HG03378 (cell line): ENCODE results near the gene DNAAF1.

Experiments used
- ATAC-seq: cut with Tn5 transposase; IDR thresholded peaks from one replicate; pipeline ENCODE4 v1.9.1; 2021; ENCODE audit warnings: mild to moderate bottlenecking, moderate library complexity; ENCODE audit not compliant: unreplicated experiment

Gene DNAAF1

DNA sequence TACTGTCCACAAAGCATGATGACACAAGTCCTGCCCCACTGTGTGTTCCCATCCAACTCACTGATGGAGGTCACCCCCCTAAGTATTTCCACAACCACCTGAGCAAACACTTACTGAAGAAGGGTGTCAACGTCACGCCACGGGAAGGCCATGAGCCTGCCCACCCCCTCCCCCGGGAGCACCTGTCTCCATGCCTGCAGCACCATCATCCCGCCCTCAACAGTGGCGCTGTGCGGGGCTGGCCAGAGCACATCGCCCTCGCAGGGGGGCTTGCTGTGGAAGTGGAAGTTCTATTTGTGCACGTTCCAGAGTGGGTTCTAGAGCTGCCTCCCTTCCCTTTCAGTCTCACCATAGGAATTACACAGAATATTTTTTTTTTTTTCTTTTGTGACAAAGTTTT lies 24.1 kb upstream of the DNAAF1 start:
- ATAC-seq, result no peak

DNA sequence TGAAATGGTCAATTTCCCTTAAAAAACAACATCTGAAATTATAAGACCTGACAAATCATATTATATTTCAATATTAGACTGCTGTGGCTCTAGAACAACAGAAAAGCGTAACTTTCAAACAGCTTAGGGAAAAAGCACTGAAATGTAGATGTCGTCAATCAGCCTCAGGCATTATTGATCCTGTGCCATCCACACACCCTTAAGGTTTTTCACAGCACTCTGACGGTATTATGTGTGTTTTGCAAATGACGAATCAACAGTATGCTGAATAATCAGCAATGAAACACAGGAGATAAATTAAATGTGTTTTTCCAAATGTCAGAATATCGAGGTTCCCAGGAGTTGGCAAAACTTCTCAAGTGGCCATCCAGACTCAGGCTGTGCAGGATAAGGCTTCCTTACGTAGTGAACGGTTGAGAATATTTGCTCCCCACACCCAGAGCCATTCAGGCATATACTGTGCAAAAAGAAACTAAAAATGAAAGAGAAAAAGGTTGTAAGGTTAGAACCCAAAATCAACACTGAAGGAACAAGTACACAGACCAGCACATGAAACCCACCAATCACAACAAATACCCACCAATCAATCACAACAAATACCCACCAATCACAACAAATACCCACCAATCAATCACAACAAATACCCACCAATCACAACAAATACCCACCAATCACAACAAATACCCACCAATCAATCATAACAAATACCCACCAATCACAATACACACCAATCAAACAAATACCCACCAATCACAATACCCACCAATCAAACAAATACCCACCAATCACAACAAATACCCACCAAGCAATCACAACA lies 20.6 kb upstream of the DNAAF1 start:
- ATAC-seq, result no peak

DNA sequence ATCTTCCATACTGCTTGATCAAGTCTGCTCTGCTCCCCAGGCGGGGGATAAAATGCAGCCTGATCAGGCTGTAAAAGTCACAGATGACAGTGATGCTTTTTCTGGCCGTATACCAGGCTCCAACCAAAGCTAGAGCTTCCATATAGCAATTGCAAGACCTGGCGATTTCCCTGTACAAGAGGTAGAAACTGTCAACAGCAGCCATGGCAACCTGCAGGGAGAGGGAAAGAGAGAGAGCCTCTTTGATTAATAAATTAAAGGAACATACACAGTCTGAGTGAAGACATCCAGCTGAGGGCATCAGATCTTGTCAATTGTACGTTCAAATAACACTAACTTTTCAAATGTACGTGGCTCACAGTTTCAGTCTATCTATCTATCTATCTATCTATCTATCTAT lies 14.0 kb upstream of the DNAAF1 start:
- ATAC-seq, result no peak

DNA sequence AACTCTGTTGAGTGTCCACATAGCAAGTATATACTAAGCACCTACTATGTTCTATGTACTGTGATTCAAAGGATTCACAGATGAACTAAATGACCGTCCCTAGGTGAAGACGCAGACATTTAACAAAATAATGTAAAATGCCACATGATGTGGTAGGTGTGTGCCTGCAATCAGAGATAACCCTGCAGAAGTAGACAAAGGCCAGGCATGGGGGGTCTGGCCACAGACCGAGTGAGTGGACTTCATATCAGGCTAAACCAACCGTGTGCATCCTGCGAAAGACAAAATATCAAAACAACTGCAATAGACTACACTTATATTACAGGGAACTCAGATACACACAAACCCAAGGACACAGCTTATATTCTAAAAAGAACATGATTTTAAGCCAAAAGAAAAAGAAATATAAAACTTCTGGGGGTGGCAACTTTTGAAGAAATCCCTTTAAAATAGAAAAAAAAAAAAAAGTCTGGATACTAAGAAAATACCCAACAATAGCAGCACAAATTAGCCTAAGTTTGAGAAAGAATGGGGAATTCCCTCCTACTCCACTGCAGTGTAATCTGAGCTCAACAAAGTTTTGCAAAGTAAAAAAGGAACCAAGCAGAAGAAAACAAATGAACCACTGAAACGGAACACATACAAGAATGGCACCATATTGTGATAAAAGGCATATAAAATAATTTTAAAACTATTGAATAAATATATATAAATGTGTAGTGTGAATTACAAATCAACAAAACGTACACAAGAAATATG lies 12.4 kb upstream of the DNAAF1 start:
- no peak for ATAC-seq

DNA sequence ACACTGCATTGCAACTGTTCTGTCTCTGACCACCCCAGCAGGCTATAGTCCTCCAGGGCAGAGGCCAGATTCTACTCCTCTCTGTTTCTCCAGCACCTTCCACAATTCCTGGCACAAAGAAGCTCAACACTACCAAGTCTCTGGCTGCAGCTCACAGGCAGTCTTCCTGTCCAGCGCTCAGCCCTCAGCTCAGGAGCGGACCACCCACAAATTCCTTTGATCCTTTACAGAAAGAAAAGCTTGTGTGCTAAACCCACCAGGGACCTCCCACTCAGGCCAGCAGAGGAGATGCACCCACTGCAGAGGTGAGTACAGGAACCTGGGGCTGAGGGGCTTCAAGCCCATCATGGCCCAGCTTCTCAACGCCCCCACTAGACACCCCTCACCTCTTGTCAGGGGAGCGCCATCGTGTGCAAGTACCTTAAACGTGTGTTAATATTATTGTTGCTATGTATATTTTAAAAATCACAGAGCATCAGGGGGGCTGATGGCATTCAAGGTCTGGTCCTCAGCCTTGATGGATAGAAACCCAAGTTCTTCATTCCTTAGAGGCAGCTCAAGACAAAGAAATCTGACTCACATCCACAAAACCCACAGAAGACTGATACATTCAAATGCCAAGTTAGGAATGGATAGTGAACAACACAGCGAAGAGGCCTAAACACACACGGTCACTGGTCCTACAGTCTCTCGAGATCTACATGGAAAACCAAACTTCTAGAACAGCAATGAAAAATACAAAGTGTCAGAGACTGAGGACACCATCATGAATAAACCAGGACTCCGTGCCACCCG lies 8.6 kb upstream of the DNAAF1 start:
- ATAC-seq, result no peak

DNA sequence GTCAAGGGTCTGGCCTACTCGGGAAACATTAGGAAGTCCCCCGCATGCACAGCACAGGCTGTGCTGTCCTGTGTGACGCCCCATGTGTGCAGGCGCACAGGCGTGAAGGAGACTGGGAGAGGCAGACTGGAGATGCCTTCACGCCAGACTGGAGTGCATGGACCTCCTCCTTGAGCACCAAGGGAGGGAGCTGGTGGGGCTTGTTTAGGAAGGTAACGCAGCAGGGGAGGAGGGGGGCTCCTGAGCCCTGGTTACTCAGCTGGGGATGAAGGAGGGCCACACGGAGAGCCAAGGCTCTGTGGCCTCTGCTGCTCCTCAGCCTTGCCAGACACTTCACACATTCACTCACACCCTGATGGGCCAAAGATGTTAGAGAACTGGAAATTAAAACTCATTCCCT lies 7.8 kb upstream of the DNAAF1 start:
- no peak for ATAC-seq

- ATAC-seq, result no peak
Observed at GRCh38 chr16:84137769-84138357, 7.2 kb upstream of the DNAAF1 start.

DNA sequence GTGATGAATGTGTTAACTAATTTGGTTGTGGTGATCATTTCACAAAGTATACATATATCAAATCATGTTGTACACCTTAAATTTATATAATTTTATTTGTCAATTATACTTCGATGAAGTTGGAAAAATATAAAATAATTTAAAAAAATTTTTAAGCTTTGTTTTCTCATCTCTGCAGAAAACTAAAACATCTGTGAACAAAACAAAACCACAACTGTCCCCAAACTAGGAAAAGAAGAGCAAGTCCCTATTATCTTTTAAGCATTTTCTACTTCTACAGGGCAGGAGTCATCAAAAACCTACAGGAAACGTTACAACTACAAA lies 6.6 kb upstream of the DNAAF1 start:
- ATAC-seq, result no peak

DNA sequence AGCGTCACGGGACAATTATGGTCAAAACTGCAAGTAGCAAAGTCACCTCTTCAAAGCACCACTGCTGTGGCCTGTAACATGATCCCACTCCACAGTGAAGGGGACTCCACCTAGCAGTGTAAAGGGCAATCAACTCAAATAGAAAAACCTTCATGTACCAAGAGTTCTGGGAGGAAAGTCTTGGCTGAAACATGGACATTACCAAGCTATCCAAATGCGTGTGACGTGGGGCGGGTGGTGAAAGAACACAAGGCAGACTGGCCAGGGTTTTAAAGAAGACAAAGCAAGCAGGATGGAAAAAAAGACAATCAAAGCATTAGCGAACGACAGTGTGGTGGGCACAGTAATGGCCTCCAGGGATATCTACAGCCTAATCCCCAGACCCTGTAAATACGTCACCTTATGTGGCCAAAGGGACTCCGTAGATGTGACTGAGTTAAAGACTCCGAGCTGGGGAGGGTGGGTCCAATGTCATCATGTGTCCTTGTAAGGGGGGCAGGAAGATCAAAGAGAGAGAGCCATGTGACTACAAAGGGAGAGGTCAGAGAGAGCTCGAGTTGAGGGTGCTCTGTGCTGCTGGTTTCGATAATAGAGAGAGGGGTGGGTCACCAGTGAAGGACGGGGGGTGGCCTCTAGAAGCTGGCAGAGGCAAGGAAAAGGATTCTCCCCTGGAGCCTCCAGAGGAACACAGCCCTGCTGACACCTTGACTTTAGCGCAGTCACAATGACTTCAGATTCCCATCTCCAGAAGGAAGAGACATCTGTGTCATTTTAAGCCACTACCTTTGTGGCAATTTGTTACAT lies 6.1 kb upstream of the DNAAF1 start:
- ATAC-seq, result no peak

DNA sequence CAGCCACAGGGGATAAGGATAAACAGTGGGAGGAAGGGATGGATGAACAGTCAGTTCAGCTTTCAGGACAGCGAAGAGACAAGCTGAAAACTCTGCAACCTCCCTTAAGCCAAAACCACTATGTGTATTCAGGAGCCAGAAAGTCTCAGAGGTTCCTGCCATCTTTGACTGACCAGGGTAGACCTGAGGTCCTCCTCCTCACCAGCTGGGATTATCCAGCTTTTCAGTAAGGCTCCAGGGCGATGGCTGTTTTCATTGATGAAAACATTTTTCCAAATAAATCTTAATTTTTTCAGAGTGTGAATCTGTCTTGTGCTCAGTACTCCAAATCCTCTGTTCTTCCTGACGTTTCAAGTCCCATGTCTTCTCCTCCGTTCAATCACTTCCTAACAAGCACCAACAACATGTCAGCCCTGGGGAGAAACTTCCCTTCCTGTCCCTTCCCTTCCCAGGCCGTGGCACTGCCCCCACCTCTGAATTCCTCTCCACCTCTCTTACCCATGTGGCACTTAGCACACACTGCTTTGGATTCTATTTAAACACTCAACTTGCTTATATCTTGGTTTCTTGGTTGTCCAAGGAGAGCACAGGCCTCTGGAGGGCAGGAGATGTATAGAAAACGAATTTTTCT lies 5.4 kb upstream of the DNAAF1 start:
- no peak for ATAC-seq

GRCh38 chr16:84141143-84141670 lies 3.9 kb upstream of the DNAAF1 start:
- no peak for ATAC-seq

DNA sequence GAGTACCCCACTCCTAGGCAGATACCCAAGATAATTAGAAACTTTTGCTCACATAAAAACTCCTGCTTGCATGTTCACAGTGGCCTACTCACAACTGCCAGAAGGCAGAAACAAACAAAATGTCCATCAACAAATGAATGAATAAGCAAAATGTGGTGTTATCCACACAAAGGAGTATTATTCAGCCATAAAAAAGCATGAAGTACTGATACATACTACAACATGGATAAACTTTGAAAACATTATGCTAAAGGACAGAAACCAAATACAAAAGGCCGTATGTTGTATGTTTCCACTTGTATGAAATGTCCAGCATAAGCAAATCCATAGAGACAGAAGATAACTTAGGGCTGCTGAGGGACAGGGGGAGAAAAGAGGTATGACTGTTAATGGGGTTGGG lies 2.0 kb upstream of the DNAAF1 start:
- ATAC-seq, result no peak

- no peak for ATAC-seq
Observed at GRCh38 chr16:84143784-84144199, 1.3 kb upstream of the DNAAF1 start.

DNA sequence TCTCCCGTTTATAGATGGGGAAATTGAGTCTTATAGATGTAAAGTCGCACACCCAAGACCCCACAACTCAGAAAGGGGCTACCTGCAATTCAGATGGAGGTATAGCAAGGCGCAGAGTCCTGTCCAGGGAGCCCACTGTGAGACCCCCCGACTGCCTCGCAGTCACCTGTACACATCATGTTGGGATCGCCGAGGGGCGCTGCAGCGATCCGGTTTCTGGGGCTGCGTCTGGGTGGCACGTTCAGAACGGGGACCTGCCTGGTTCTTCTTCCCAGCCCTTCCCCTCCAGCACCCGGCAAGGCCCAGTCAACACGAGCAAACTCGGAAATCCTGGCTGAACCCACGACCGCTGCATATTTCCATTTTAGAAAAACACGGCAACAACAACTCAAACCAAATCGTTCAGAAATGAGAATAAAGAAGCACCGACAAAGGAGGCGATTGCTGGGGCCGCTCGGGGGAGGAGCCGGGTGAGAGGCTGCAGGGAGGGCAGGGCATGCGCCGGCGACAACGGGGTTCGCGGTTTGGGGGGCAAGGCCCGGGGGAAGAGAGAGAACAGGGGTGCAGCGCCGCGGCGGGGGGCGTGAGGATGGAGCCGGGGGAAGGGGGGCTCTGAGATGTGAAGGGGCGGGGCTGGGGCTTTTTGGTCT lies 774 bp upstream of the DNAAF1 start:
- ATAC-seq, result no peak

DNA sequence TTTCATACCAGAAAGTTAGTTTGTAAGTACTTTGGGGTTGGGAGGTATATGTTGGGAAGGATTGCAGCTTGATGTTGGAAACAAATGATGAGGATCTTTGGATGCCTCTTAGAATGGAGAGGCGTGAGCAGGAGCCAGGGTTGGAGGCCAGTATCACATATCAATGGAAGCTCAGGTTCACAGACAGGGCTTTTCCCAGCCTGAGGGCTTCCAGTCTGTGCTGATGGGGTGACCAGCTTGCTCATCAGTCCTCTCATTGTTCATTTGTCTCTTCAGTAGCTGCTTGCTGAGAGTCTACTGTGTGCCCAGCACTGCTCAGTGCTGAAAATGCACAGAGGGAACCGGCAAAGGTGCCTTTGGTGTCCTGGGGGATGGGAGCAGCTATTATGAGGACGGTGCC lies 5.8 kb downstream of the DNAAF1 start:
- no peak for ATAC-seq

DNA sequence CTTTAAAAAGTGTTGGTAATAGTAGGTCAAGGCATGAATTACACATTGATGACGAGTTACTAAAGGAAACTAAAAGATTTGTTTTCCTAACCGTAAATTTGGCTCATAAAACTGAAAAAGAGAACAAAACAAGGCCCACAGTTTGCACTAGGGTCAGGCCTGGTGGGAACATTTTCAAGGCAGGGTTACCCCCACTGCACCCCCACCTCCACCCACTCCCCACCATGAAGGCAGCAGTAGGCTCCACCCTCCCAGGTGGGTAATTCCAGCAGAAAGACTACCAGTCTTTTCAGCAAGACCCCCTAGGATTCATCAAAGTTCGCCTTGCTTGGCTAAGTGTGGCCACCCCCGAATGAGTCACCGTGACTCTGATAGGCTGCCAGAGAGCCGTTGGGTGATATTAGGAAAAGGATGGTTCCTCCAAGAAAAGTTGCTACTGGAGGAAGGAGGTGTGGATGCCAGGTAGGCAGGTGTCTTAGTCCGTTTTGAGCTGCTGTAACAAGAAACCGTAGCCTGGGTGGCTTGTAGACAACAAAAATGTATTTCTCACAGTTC lies 8.6 kb downstream of the DNAAF1 start:
- ATAC-seq, result no peak

DNA sequence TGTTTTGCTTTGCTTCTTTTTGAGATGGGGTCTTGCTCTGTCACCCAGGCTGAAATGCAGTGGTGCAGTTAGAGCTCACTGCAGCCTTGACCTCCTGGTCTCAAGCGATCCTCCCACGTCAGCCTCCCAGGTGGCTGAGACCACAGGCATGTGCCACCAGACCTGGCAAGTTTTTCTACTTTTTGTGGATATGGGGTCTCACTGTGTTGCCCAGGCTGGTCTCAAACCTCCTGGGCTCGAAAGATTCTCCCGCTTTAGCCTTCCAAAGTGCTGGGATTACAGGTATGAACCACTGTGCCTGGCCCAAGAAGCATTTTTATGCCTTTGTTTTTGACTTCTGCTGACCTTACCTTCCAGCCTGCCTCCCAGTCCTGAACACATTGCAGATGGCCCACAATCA lies 10.1 kb downstream of the DNAAF1 start:
- ATAC-seq, result no peak

- ATAC-seq, result no peak
Observed at GRCh38 chr16:84155771-84156170, 10.7 kb downstream of the DNAAF1 start.

GRCh38 chr16:84156342-84156784 lies 11.3 kb downstream of the DNAAF1 start:
- no peak for ATAC-seq
